IMR-90 (cell line): ENCODE data around the gene ADAM15. TPM values are rescaled to one million over a fixed set of nuclear protein-coding genes. Genes with fewer than 3 reads are reported as not detected.
A peak's percentile ranks its signal among the peaks of the same experiment; 100 is the strongest.

Experiments used
- ATAC-seq: fragments of 200-7000 bp; cut with Tn5 transposase; 2 replicates; pipeline ENCODE4 v1.9.1; 2020; ENCODE audit warnings: low read depth, mild to moderate bottlenecking, moderate library complexity
- BruUV-seq: library from RNA; stranded (reverse); fragments of 400-500 nt; replicated peaks from 2 replicates; lab custom pipeline; 2021; lab: Mats Ljungman, UMichigan
- CTCF ChIA-PET: fragments of 300-600 bp; formaldehyde crosslinking; extraction: SDS; loops from one replicate; lab custom pipeline; 2021; ENCODE audit warnings: antibody characterized with exemption; lab: Yijun Ruan, JAX
- POLR2A ChIA-PET: fragments of 300-600 bp; sonication (Branson Sonifier 250); formaldehyde crosslinking; loops from one replicate; lab custom pipeline; 2022; ENCODE audit warnings: antibody characterized with exemption; ENCODE audit not compliant: unreplicated experiment; lab: Charles Lee
- DNase-seq: peaks from one replicate; pipeline ENCODE4 v3.0.0; 2013
- H2AFZ ChIP-seq: replicated peaks from 2 replicates; pipeline ENCODE3; 2013; ENCODE audit warnings: low read length, mild to moderate bottlenecking; ENCODE audit not compliant: poor library complexity
- H2AK5ac ChIP-seq: 2 replicates; pipeline ENCODE4 v1.6.1; 2013; ENCODE audit warnings: low read depth, low read length, inconsistent platforms
- H2AK9ac ChIP-seq: replicated peaks from 2 replicates; pipeline ENCODE3; 2013; ENCODE audit warnings: mild to moderate bottlenecking, low read depth, low read length, moderate library complexity; ENCODE audit not compliant: poor library complexity
- H2BK120ac ChIP-seq: 2 replicates; pipeline ENCODE4 v1.6.1; 2013; ENCODE audit warnings: low read depth, low read length, inconsistent platforms
- H2BK15ac ChIP-seq: 3 replicates; pipeline ENCODE4 v1.6.1; 2013; ENCODE audit warnings: low read depth, low read length, inconsistent platforms
- H2BK20ac ChIP-seq: 2 replicates; pipeline ENCODE4 v1.6.1; 2013; ENCODE audit warnings: low read depth, mild to moderate bottlenecking, inconsistent platforms, low read length, moderate library complexity
- H2BK5ac ChIP-seq: 2 replicates; pipeline ENCODE4 v1.6.1; 2013; ENCODE audit warnings: mild to moderate bottlenecking, low read depth, low read length, inconsistent platforms; ENCODE audit not compliant: poor library complexity, severe bottlenecking
- H3K14ac ChIP-seq: replicated peaks from 2 replicates; pipeline ENCODE4 v1.6.1; 2013; ENCODE audit warnings: low read depth, low read length, inconsistent platforms
- H3K18ac ChIP-seq: 2 replicates; pipeline ENCODE4 v1.6.1; 2013; ENCODE audit warnings: low read depth, low read length, control low read depth
- H3K23ac ChIP-seq: 2 replicates; pipeline ENCODE4 v1.6.1; 2013; ENCODE audit warnings: low read depth, low read length, inconsistent platforms
- H3K27ac ChIP-seq: 2 replicates; pipeline ENCODE4 v1.5.1; 2013; ENCODE audit warnings: mild to moderate bottlenecking, control low read depth, low read length; ENCODE audit not compliant: insufficient read depth
- H3K27me3 ChIP-seq: 2 replicates; pipeline ENCODE4 v1.6.1; 2013; ENCODE audit warnings: low read length; ENCODE audit not compliant: control insufficient read depth, insufficient read depth
- H3K36me3 ChIP-seq: 2 replicates; pipeline ENCODE4 v1.6.1; 2013; ENCODE audit warnings: low read length, mixed read lengths; ENCODE audit not compliant: control insufficient read depth, insufficient read depth
- H3K4ac ChIP-seq: 2 replicates; pipeline ENCODE4 v1.6.1; 2013; ENCODE audit warnings: low read depth, low read length, inconsistent platforms
- H3K4me1 ChIP-seq: 2 replicates; pipeline ENCODE4 v1.6.1; 2013; ENCODE audit warnings: low read length, mixed read lengths; ENCODE audit not compliant: control insufficient read depth, insufficient read depth
- H3K4me2 ChIP-seq: 2 replicates; pipeline ENCODE4 v1.6.1; 2013; ENCODE audit warnings: low read depth, mild to moderate bottlenecking, control low read depth, low read length, moderate library complexity
- H3K4me3 ChIP-seq: 2 replicates; pipeline ENCODE4 v1.5.1; 2013; ENCODE audit warnings: low read depth, mild to moderate bottlenecking, control low read depth, low read length, moderate library complexity; ENCODE audit not compliant: insufficient read depth
- H3K56ac ChIP-seq: 2 replicates; pipeline ENCODE4 v1.6.1; 2013; ENCODE audit warnings: low read length, inconsistent platforms; ENCODE audit not compliant: insufficient read depth; ENCODE audit errors: extremely low read depth
- H3K79me1 ChIP-seq, 2 experiments: 2 replicates each; pipeline ENCODE4 v1.6.1; 2013; ENCODE audit warnings: low read length in 2 of 2, inconsistent platforms in 1 of 2, low read depth in 1 of 2
- H3K9ac ChIP-seq: 2 replicates; pipeline ENCODE4 v1.6.1; 2013; ENCODE audit warnings: low read depth, low read length, control low read depth
- H3K9me1 ChIP-seq: 2 replicates; pipeline ENCODE4 v1.6.1; 2013; ENCODE audit warnings: low read length, inconsistent platforms; ENCODE audit not compliant: insufficient read depth
- H3K9me3 ChIP-seq: 2 replicates; pipeline ENCODE4 v1.6.1; 2013; ENCODE audit warnings: low read length; ENCODE audit not compliant: control insufficient read depth, insufficient read depth
- H4K20me1 ChIP-seq: 2 replicates; pipeline ENCODE4 v1.6.1; 2013; ENCODE audit warnings: low read length, inconsistent platforms; ENCODE audit not compliant: insufficient read depth
- H4K5ac ChIP-seq: 2 replicates; pipeline ENCODE4 v1.6.1; 2013; ENCODE audit warnings: mild to moderate bottlenecking, low read depth, low read length, control low read depth
- H4K8ac ChIP-seq, 2 experiments: 2 replicates each; pipeline ENCODE4 v1.6.1; 2013; ENCODE audit warnings: low read depth in 2 of 2, low read length in 2 of 2, control low read depth in 1 of 2, inconsistent platforms in 1 of 2
- H4K91ac ChIP-seq: 2 replicates; pipeline ENCODE4 v1.6.1; 2013; ENCODE audit warnings: low read depth, low read length, inconsistent platforms; ENCODE audit not compliant: insufficient read depth
- CEBPB ChIP-seq: IDR thresholded peaks from 2 replicates; pipeline ENCODE4 v1.6.1; 2012; ENCODE audit warnings: low read depth, low read length, improper control_type of control experiment
- CHD1 ChIP-seq: IDR thresholded peaks from 2 replicates; pipeline ENCODE4 v1.6.1; 2012; ENCODE audit warnings: low read depth, low read length, improper control_type of control experiment
- ELK1 ChIP-seq: fragments of 150-350 bp; IDR thresholded peaks from 2 replicates; pipeline ENCODE4 v1.6.1; 2016; ENCODE audit warnings: low read depth, mild to moderate bottlenecking, low read length, moderate library complexity, borderline replicate concordance
- FOS ChIP-seq: fragments of 150-350 bp; IDR thresholded peaks from 2 replicates; pipeline ENCODE4 v1.6.1; 2016; ENCODE audit warnings: low read depth, low read length
- MAFK ChIP-seq: IDR thresholded peaks from 2 replicates; pipeline ENCODE4 v1.6.1; 2012; ENCODE audit warnings: low read depth, low read length, improper control_type of control experiment
- MAZ ChIP-seq: IDR thresholded peaks from 2 replicates; pipeline ENCODE4 v1.6.1; 2012; ENCODE audit warnings: low read depth, mild to moderate bottlenecking, low read length, improper control_type of control experiment, moderate library complexity, borderline replicate concordance
- MXI1 ChIP-seq: IDR thresholded peaks from 2 replicates; pipeline ENCODE4 v1.6.1; 2012; ENCODE audit warnings: low read depth, mild to moderate bottlenecking, low read length, moderate library complexity, borderline replicate concordance
- POLR2A ChIP-seq: IDR thresholded peaks from 2 replicates; pipeline ENCODE4 v1.6.1; 2012; ENCODE audit warnings: mild to moderate bottlenecking, low read depth, low read length
- WGBS, 2 experiments: methylation state at CpG; one replicate each; pipeline versions ENCODE4 v1.1.5 to v1.1.7; 2013; ENCODE audit warnings: missing lambda C conversion rate in 2 of 2; ENCODE audit not compliant: insufficient read length in 1 of 2; ENCODE audit errors: extremely low coverage in 2 of 2; 5-methylcytosine and 5-hydroxymethylcytosine counted together
- dilution Hi-C: fragments of 300-500 bp; cut with HindIII; formaldehyde crosslinking; loops from one replicate; pipeline ENCODE4 v1.14.3; 2018; ENCODE audit warnings: low sequenced_read_pairs; ENCODE audit not compliant: unreplicated experiment
- in situ Hi-C: fragments of 300-500 bp; cut with MboI; formaldehyde crosslinking; loops from 3 replicates; pipeline ENCODE4 v1.14.3; 2019; ENCODE audit warnings: low sequenced_read_pairs, inconsistent platforms, mixed read lengths
- intact Hi-C: fragments of 100-400 bp; cut with micrococcal nuclease; formaldehyde crosslinking; loops from 2 replicates; pipeline ENCODE4 v1.10.0; 2022
- polyA plus RNA-seq, 3 experiments: library from polyadenylated mRNA; depleted of rRNA; stranded (reverse); fragments of >200 nt; gene quantifications; 2 replicates each; pipeline ENCODE4 v1.2.3, GENCODE V29; 2012; ENCODE audit warnings: low replicate concordance in 1 of 3
- total RNA-seq: library from RNA; depleted of rRNA; stranded (reverse); fragments of >200 nt; gene quantifications from 2 replicates; pipeline ENCODE4 v1.2.3, GENCODE V29; 2012

The ADAM15 gene
- total and polyA plus RNA-seq, 2 of the 4 experiments (the other 2 are of a cell fraction): 25.6 to 52.4 TPM

GRCh38 chr1:155009221-155009711 lies 41.9 kb upstream of the ADAM15 start (continued):
- no peak for TF ChIP-seq ELK1

- H3K4me3 ChIP-seq: no peak overlapping the region
- ChIA-PET CTCF (no interaction called here), POLR2A (no interaction called here)
- H3K79me1 ChIP-seq: peaks cover 0 to 51% of the 10 kb centered on the region in 2 experiments; a peak in 3 of 4 replicates
- peak overlapping the region; percentile 9; the same call in 1 of the 2 replicates for H2AK5ac ChIP-seq
- no peak overlapping the region for H4K91ac ChIP-seq
- no peaks in the 10 kb centered on the region for H3K27me3 ChIP-seq
- BruUV-seq: no TSS peak
- H3K14ac ChIP-seq: no peak overlapping the region
- peaks cover 10% of the 10 kb centered on the region for H3K4me1 ChIP-seq
- no peak overlapping the region for H2AK9ac ChIP-seq
- H2BK5ac ChIP-seq: no peak overlapping the region
- peaks cover 6% of the 10 kb centered on the region; the same call in 1 of the 2 replicates for H3K9me1 ChIP-seq
- intact Hi-C loops: no loop called here
- no peak overlapping the region for H3K4ac ChIP-seq
- no peak overlapping the region for H3K9ac ChIP-seq
- ATAC-seq (no peak), DNase-seq (no peak)
- dilution Hi-C loops: no loop called here
- no peak overlapping the region for H3K18ac ChIP-seq
- no peak overlapping the region for H2BK20ac ChIP-seq
- no peak overlapping the region for H4K5ac ChIP-seq
- H3K56ac ChIP-seq: no peak overlapping the region
- in situ Hi-C loops: no loop called here
- H3K4me2 ChIP-seq: no peak overlapping the region
- no peak overlapping the region for H2BK15ac ChIP-seq
- no peak overlapping the region for H2BK120ac ChIP-seq
- H3K27ac ChIP-seq: no peak overlapping the region
- 100% methylated on average over 2 of the region's 5 CpGs; no CpG with 5 or more reads in 1 of the 2 experiments for WGBS, 2 experiments
- TF ChIP-seq MXI1 (no peak), POLR2A (no peak), CEBPB (no peak), MAZ (no peak), FOS (no peak), MAFK (no peak), CHD1 (no peak)
- H3K23ac ChIP-seq: no peak overlapping the region
- H3K9me3 ChIP-seq: no peaks in the 10 kb centered on the region
- H2AFZ ChIP-seq: no peak overlapping the region
- H3K36me3 ChIP-seq: peaks cover 10% of the 10 kb centered on the region
- H4K20me1 ChIP-seq: peaks cover 19% of the 10 kb centered on the region
- H4K8ac ChIP-seq: no peak overlapping the region
Observed at GRCh38 chr1:155009742-155010141, 41.4 kb upstream of the ADAM15 start.
